C4-2B (cell line): ENCODE data around the gene FMO4.

Experiments
- CTCF ChIP-seq: fragments of 450-650 bp; conservative IDR thresholded peaks from 2 replicates; pipeline ENCODE4 v1.5.1; 2017; ENCODE audit warnings: mild to moderate bottlenecking
- ZFX ChIP-seq: fragments of 450-650 bp; IDR thresholded peaks from 2 replicates; pipeline ENCODE4 v1.6.1; 2017

DNA sequence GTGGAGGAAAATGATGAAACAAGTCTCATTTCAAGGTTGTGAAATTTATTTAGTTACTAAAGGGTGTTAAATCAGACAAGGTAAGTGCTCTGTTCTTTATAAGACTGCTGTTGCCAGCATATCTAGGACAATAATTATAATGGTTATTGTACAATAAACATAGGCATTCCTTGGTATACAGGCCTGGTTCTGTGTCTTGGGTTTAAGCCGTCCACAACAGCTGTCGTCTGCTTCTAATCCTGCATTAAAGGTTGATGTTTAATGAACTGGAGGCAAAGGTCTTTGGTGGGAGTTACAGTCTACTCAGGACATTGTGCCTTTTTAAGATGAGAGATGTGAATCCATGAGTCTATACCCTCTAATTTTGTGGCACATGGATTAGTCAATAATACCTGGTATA lies 23.4 kb upstream of the FMO4 start:
- TF ChIP-seq CTCF, result no peak
- no peak for TF ChIP-seq ZFX
